C4-2B (cell line): Measurements from ENCODE around the gene PLAC8.

Experiments
- CTCF ChIP-seq: fragments of 450-650 bp; conservative IDR thresholded peaks from 2 replicates; pipeline ENCODE4 v1.5.1; 2017; ENCODE audit warnings: mild to moderate bottlenecking
- ZFX ChIP-seq: fragments of 450-650 bp; IDR thresholded peaks from 2 replicates; pipeline ENCODE4 v1.6.1; 2017

- TF ChIP-seq CTCF: no peak
- TF ChIP-seq ZFX: no peak
Observed at GRCh38 chr4:83040269-83040668, 74.3 kb downstream of the PLAC8 start.
